Astrocyte (in vitro differentiated cells and primary cell): ENCODE data around the gene TRPM7.

Source experiments
- EZH2 ChIP-seq: IDR thresholded peaks from 2 replicates; pipeline ENCODE4 v1.6.1; 2012; ENCODE audit warnings: mild to moderate bottlenecking, low read length, inconsistent platforms; ENCODE audit not compliant: insufficient read depth
- TF ChIP-seq, protein P1 (sequence below): IDR thresholded peaks from 2 replicates; pipeline ENCODE4 v1.5.1; 2011; ENCODE audit warnings: low read depth, mild to moderate bottlenecking, inconsistent platforms, low read length, moderate library complexity; ENCODE audit not compliant: insufficient read depth

DNA sequence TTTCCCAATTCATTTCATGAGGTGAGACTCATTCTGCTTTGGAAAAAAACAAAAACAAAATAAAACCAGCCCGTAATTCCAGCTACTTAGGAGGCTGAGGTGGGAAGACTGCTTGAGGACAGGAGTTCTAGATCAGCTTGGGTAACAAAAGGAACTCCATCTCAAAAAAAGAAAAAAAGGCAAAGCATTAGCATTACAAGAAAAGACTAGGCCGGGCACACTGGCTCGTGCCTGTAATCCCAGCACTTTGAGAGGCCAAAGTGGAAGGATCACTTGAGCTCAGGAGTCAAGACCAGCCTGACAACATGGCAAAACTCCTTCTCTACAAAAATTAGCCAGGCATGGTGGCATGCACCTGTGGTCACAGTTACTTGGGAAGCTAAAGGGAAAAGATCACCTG lies 33.9 kb downstream of the TRPM7 start:
- TF ChIP-seq EZH2 = no peak
- TF ChIP-seq, protein P1, sequence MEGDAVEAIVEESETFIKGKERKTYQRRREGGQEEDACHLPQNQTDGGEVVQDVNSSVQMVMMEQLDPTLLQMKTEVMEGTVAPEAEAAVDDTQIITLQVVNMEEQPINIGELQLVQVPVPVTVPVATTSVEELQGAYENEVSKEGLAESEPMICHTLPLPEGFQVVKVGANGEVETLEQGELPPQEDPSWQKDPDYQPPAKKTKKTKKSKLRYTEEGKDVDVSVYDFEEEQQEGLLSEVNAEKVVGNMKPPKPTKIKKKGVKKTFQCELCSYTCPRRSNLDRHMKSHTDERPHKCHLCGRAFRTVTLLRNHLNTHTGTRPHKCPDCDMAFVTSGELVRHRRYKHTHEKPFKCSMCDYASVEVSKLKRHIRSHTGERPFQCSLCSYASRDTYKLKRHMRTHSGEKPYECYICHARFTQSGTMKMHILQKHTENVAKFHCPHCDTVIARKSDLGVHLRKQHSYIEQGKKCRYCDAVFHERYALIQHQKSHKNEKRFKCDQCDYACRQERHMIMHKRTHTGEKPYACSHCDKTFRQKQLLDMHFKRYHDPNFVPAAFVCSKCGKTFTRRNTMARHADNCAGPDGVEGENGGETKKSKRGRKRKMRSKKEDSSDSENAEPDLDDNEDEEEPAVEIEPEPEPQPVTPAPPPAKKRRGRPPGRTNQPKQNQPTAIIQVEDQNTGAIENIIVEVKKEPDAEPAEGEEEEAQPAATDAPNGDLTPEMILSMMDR = no peak
